HEK293T (cell line): ENCODE measurements around the gene C1orf94.

Experiments
- CTCF ChIA-PET: fragments of 350-600 bp; formaldehyde crosslinking; extraction: SDS; loops from one replicate; lab custom pipeline; 2021; ENCODE audit warnings: antibody characterized with exemption, inconsistent platforms; lab: Yijun Ruan, JAX
- POLR2A ChIA-PET: fragments of 350-600 bp; formaldehyde crosslinking; extraction: SDS; loops from one replicate; lab custom pipeline; 2020; ENCODE audit warnings: antibody characterized with exemption, inconsistent platforms; lab: Yijun Ruan, JAX
- DNase-seq: peaks from one replicate; pipeline ENCODE4 v3.0.0; 2012; ENCODE audit warnings: mixed read lengths; ENCODE audit errors: extremely low spot score
- ARNT ChIP-seq: fragments of 450-650 bp; IDR thresholded peaks from 2 replicates; pipeline ENCODE4 v1.6.1; 2017; ENCODE audit warnings: mild to moderate bottlenecking
- BHLHE40 ChIP-seq: fragments of 450-650 bp; IDR thresholded peaks from 2 replicates; pipeline ENCODE4 v1.6.1; 2016; ENCODE audit warnings: mild to moderate bottlenecking, moderate library complexity, borderline replicate concordance
- CTBP1 ChIP-seq: fragments of 450-650 bp; IDR thresholded peaks from 2 replicates; pipeline ENCODE4 v1.6.1; 2016; ENCODE audit warnings: borderline replicate concordance
- ELF4 ChIP-seq: fragments of 450-650 bp; IDR thresholded peaks from 2 replicates; pipeline ENCODE4 v1.6.1; 2017; ENCODE audit warnings: antibody characterized with exemption
- FOXA1 ChIP-seq: fragments of 450-650 bp; IDR thresholded peaks from 2 replicates; pipeline ENCODE4 v1.6.1; 2016; ENCODE audit warnings: mild to moderate bottlenecking
- FOXK2 ChIP-seq: fragments of 450-650 bp; IDR thresholded peaks from 2 replicates; pipeline ENCODE4 v1.6.1; 2016; ENCODE audit warnings: mild to moderate bottlenecking
- FOXM1 ChIP-seq: fragments of 450-650 bp; IDR thresholded peaks from 2 replicates; pipeline ENCODE4 v1.6.1; 2017; ENCODE audit warnings: mild to moderate bottlenecking, borderline replicate concordance
- HDGF ChIP-seq: fragments of 450-650 bp; IDR thresholded peaks from 2 replicates; pipeline ENCODE4 v1.6.1; 2017; ENCODE audit warnings: antibody characterized with exemption, borderline replicate concordance
- L3MBTL2 ChIP-seq: fragments of 450-650 bp; conservative IDR thresholded peaks from 2 replicates; pipeline ENCODE4 v1.6.1; 2016; ENCODE audit warnings: mild to moderate bottlenecking
- LEF1 ChIP-seq: fragments of 450-650 bp; IDR thresholded peaks from 2 replicates; pipeline ENCODE4 v1.6.1; 2017; ENCODE audit warnings: mild to moderate bottlenecking, borderline replicate concordance
- NFRKB ChIP-seq: fragments of 450-650 bp; IDR thresholded peaks from 2 replicates; pipeline ENCODE4 v1.6.1; 2016; ENCODE audit warnings: mild to moderate bottlenecking, moderate library complexity
- SP1 ChIP-seq: fragments of 450-650 bp; IDR thresholded peaks from 2 replicates; pipeline ENCODE4 v1.6.1; 2017
- SUZ12 ChIP-seq: fragments of 450-650 bp; IDR thresholded peaks from 2 replicates; pipeline ENCODE4 v1.6.1; 2016; ENCODE audit warnings: mild to moderate bottlenecking
- TARDBP ChIP-seq: fragments of 450-650 bp; IDR thresholded peaks from 2 replicates; pipeline ENCODE4 v1.6.1; 2016
- ZNF384 ChIP-seq: fragments of 450-650 bp; IDR thresholded peaks from 2 replicates; pipeline ENCODE4 v1.6.1; 2016
- TF ChIP-seq, protein P1 (sequence below): fragments of 450-650 bp; IDR thresholded peaks from 2 replicates; pipeline ENCODE4 v1.6.1; 2016

C1orf94 gene, protein sequence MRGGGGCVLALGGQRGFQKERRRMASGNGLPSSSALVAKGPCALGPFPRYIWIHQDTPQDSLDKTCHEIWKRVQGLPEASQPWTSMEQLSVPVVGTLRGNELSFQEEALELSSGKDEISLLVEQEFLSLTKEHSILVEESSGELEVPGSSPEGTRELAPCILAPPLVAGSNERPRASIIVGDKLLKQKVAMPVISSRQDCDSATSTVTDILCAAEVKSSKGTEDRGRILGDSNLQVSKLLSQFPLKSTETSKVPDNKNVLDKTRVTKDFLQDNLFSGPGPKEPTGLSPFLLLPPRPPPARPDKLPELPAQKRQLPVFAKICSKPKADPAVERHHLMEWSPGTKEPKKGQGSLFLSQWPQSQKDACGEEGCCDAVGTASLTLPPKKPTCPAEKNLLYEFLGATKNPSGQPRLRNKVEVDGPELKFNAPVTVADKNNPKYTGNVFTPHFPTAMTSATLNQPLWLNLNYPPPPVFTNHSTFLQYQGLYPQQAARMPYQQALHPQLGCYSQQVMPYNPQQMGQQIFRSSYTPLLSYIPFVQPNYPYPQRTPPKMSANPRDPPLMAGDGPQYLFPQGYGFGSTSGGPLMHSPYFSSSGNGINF

DNA sequence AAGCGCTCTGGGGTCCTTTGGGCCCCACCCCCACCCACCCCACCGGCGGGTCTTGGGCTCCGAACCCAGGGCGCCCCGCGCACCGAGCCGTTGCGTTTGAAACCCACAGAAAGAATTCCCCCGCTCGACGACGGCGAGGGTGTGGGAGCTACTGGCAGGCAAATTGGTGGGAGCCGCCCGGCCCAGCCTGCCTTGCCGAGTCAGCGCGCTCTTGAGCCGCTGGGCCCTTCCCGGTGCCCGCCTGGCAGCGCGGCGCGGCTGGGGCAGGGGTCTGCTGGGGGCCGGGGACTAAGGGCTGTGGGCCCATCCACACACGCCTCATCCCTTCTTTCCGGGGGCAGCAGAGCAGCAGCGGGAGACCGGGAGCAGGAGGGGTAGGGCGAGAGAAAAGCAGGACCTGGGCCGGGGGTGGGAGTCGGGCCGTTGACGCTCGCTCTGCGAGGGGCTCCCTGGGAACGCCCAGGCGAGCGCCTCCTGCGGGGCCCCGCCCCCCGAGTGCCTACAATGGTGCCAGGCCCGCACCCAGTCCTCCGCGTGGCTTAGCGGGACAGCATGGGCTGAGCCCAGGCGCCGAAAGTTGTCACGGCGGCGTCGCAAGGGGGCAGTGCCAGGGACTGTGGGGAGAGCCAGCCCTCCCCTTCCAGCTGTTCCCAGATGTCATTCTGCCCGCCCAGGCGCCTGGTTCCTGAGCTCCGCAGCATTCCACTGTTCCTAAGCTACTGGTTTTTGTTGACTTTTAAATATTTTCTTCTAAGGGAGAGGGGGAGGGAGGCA lies at the start of gene C1orf94:
Gene C1orf94, plus strand, starts transcription at position 78 of the 774 bp plus-strand sequence. CDS start 883 bp downstream, outside the sequence.
- POLR2A ChIA-PET: interaction anchor here (0.7 kb wide), 1 partner anchor 400 kb away, joined by 3 read pairs; no protein-coding TSS in a partner anchor
- TF ChIP-seq ARNT (no peak), FOXM1 (no peak), CTBP1 (no peak), BHLHE40 (no peak), ZNF384 (no peak), NFRKB (no peak), FOXK2 (no peak), L3MBTL2 (no peak), HDGF (no peak), SP1 (no peak), LEF1 (no peak), FOXA1 (no peak), ELF4 (no peak), TARDBP (no peak), SUZ12 (no peak)
- TF ChIP-seq, protein P1, sequence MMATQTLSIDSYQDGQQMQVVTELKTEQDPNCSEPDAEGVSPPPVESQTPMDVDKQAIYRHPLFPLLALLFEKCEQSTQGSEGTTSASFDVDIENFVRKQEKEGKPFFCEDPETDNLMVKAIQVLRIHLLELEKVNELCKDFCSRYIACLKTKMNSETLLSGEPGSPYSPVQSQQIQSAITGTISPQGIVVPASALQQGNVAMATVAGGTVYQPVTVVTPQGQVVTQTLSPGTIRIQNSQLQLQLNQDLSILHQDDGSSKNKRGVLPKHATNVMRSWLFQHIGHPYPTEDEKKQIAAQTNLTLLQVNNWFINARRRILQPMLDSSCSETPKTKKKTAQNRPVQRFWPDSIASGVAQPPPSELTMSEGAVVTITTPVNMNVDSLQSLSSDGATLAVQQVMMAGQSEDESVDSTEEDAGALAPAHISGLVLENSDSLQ: no peak
- CTCF ChIA-PET: no interaction called here
- DNase-seq: no peak

DNA sequence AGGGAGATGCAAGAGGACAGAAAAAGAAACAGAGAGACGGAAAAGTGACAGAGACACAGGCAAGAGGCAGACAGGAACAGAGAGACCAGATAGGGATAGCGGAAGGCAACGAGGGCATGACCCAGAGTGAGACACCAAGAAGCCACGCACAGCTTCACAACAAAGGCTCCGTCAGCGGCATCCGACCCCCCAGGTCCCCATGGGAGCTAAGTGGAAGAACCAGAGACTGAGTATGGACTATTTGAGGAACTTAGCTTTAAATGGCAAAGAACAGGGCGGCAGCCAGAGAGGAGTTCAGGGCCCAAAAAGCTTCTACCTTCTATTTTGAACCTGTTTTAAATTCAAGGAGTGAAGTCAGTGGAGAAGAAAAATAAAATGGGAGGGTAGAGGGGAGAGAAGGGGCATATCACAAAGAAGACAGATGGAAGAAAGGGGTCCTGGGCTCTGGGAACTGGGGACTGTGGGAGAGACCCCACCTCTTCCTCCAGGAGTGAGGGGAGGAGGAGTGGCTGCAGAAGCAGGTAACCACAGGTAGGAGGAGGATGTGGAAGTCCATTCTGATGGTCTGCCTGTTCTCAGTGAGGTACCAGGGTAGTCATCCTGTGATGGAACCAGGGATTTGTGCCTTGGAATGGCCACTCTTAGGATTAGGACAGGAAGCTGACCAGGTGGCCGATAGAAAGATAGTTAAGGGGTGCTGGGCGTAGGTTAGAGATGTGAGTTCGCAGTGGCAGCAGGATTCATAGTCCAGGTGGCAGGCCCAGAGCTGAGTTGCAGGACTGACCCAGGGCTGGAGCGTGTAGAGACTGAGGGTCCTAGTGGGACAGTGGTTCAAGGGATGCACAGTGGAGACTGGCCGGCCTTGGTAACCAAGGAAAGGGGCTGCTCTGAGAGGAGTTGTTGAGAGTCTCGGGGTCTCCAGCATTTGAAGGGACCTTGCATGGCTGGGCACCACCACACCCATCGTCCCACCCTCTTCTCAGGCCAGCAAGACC lies 49.4 kb upstream of the C1orf94 start:
- no peak for DNase-seq
- TF ChIP-seq L3MBTL2: no peak
- CTCF ChIA-PET: interaction anchor here (0.7 kb wide), 1 partner anchor 12 kb away, joined by 4 read pairs; no protein-coding TSS in a partner anchor
- POLR2A ChIA-PET: no interaction called here

DNA sequence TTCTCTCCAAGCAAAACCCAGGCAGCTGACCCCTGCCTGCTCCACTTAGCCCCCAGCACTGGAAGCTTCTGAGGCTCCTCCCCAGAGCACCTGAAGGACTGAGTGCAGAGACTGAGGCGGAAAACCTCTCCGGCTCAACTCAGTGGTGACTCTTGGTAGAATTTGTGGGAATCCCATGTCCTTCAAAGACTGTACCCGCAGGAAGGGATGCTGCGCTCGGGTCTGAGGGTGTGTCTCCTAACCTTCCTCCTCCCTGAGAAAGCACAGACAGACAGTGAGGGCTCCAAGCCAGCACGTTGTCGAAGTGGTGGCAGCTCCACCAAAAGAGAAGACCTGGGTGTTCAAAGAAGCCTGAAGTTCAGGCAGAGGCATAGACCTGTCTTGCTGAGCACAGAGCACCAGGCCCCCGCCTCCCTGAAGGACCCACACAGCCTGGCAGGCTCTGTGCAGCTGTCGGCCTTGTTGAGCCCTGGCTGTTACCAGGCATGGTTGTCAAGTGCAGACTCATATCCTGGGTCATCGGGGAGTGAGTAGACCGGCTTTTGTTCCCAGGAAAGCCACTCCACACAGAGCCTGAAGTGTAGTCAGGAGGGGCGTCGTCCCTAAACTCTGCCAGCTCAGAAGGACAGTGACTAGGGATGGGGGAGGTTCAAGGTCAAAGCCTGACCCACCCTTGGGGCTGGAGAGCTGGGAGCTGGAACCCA lies 48.4 kb upstream of the C1orf94 start:
- ChIA-PET CTCF (interaction anchor here (0.5 kb wide), 1 partner anchor 547 kb away, joined by 3 read pairs; no protein-coding TSS in a partner anchor), POLR2A (no interaction called here)
- TF ChIP-seq HDGF: no peak
- no peak for TF ChIP-seq FOXA1
- TF ChIP-seq NFRKB: no peak
- TF ChIP-seq ARNT: no peak
- TF ChIP-seq FOXM1: no peak
- no peak for TF ChIP-seq FOXK2
- TF ChIP-seq, protein P1: no peak
- TF ChIP-seq ZNF384: no peak
- no peak for TF ChIP-seq SP1
- TF ChIP-seq BHLHE40: no peak
- TF ChIP-seq L3MBTL2: no peak
- DNase-seq: no peak

DNA sequence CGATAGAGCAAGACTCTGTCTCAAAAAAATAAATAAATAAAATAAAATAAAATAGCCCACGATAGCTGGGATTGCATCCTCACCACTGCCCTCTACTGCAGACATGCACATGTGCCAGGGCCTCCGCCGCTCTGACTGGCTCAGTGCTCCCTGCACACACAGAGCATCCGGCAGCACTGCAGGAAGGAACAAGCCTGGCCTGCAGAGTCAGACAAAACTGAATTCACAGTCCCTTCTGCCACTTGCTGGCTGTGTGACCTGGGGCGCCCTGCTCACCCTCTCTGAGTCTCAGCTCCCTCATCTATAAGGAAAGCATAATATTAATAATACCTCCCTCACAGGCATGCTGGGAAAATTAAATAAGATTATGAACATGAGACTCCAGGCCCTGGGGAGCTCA lies 47.1 kb upstream of the C1orf94 start:
- POLR2A ChIA-PET: no interaction called here
- TF ChIP-seq FOXM1 (no peak), SUZ12 (no peak), SP1 (no peak), ELF4 (no peak), ZNF384 (no peak), ARNT (no peak), CTBP1 (no peak), LEF1 (no peak), NFRKB (no peak), BHLHE40 (no peak), FOXK2 (no peak), L3MBTL2 (no peak), FOXA1 (no peak), TARDBP (no peak), HDGF (no peak)
- TF ChIP-seq, protein P1: no peak

More for the DNA sequence above, 47.1 kb upstream of the C1orf94 start:
- CTCF ChIA-PET: no interaction called here
- no peak for DNase-seq
